ENCODE measurements around the gene UGT1A5.

UGT1A5 gene

DNA sequence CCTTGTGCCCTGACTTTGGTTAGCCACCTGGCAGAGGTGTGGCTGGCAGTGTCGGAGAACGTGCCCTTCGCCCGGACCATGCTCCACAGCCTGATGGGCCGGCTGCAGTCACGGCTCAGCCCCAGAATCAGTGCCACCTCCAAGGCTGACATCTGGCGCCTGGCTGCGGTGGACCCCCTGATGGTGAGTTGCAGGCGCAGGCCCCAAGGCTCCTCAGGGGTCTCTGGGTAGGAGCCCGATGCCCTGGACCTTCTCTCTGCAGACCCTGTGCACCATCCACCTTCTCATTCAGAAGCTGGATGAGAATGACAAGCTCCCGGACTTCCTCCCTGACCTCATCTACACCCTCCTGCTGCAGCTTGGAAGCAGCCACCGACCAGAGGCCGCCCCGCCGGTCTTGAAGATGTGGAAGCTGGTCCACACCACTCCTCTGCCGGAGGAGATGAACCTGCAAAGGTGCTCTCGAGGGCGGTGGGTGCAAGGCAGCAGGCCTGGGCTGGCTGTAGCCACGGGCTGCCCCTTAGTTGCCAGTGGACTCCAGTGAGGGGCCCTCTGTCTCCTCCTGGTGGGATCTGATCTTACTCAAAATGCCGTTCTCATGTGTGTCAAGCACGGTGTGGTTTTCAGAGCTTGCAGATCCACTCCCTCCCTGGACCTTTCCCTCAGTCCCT is 109.5 kb downstream of the UGT1A5 start:
- no peak for TF ChIP-seq POLR2AphosphoS5 (IDR thresholded peaks at IDR 0.05; ENCODE audit: low read depth, low read length)
- TF ChIP-seq SIN3A (IDR thresholded peaks at IDR 0.05; ENCODE audit: borderline replicate concordance, insufficient read depth, low read length), result no peak
- TF ChIP-seq FOXP2 (optimal IDR thresholded peaks at IDR 0.05; ENCODE audit: borderline replicate concordance, extremely low read depth, extremely low read length, insufficient read depth), result no peak
- no peak for TF ChIP-seq TAF1 (IDR thresholded peaks at IDR 0.05; ENCODE audit: borderline replicate concordance, insufficient read depth, low read length)
- TF ChIP-seq, protein P1, sequence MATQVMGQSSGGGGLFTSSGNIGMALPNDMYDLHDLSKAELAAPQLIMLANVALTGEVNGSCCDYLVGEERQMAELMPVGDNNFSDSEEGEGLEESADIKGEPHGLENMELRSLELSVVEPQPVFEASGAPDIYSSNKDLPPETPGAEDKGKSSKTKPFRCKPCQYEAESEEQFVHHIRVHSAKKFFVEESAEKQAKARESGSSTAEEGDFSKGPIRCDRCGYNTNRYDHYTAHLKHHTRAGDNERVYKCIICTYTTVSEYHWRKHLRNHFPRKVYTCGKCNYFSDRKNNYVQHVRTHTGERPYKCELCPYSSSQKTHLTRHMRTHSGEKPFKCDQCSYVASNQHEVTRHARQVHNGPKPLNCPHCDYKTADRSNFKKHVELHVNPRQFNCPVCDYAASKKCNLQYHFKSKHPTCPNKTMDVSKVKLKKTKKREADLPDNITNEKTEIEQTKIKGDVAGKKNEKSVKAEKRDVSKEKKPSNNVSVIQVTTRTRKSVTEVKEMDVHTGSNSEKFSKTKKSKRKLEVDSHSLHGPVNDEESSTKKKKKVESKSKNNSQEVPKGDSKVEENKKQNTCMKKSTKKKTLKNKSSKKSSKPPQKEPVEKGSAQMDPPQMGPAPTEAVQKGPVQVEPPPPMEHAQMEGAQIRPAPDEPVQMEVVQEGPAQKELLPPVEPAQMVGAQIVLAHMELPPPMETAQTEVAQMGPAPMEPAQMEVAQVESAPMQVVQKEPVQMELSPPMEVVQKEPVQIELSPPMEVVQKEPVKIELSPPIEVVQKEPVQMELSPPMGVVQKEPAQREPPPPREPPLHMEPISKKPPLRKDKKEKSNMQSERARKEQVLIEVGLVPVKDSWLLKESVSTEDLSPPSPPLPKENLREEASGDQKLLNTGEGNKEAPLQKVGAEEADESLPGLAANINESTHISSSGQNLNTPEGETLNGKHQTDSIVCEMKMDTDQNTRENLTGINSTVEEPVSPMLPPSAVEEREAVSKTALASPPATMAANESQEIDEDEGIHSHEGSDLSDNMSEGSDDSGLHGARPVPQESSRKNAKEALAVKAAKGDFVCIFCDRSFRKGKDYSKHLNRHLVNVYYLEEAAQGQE (IDR thresholded peaks at IDR 0.05; ENCODE audit: insufficient read depth in 1 of 2, low read depth in 2 of 2, low read length in 2 of 2), result no peak
